OCI-LY7 (cell line): ENCODE measurements around the gene CTU2. TPM values are rescaled to one million over a fixed set of nuclear protein-coding genes. Genes with fewer than 3 reads are reported as not detected.

Experiments used
- BruUV-seq: library from RNA; stranded (reverse); fragments of 400-500 nt; replicated peaks from 2 replicates; lab custom pipeline; 2021; lab: Mats Ljungman, UMichigan
- CTCF ChIA-PET: fragments of 300-600 bp; sonication (Branson Sonifier 250); formaldehyde crosslinking; loops from one replicate; lab custom pipeline; 2022; ENCODE audit warnings: antibody characterized with exemption; ENCODE audit not compliant: unreplicated experiment; lab: Charles Lee
- POLR2A ChIA-PET: fragments of 300-600 bp; sonication (Branson Sonifier 250); formaldehyde crosslinking; loops from one replicate; lab custom pipeline; 2022; ENCODE audit warnings: antibody characterized with exemption; lab: Charles Lee
- DNase-seq: peaks from one replicate; pipeline ENCODE4 v3.0.0-alpha.2; 2015; ENCODE audit warnings: low spot score
- H2AFZ ChIP-seq: fragments of 200-600 bp; sonication (generic), shearing (Covaris generic); 2 replicates; pipeline ENCODE4 v1.6.1; 2014; ENCODE audit warnings: mild to moderate bottlenecking, antibody characterized with exemption, low read length, moderate library complexity
- H3K27ac ChIP-seq: fragments of 200-600 bp; sonication (generic); 2 replicates; pipeline ENCODE4 v1.5.1; 2014; ENCODE audit warnings: mixed run types, low read depth, mild to moderate bottlenecking, moderate library complexity, low read length, inconsistent platforms; ENCODE audit not compliant: poor library complexity, severe bottlenecking
- H3K36me3 ChIP-seq: fragments of 200-600 bp; sonication (generic); 2 replicates; pipeline ENCODE4 v1.6.1; 2014; ENCODE audit warnings: mild to moderate bottlenecking, antibody characterized with exemption, low read length, moderate library complexity, mixed read lengths; ENCODE audit not compliant: insufficient read depth
- H3K4me1 ChIP-seq: fragments of 200-600 bp; sonication (generic); 2 replicates; pipeline ENCODE4 v1.5.1; 2014; ENCODE audit warnings: mild to moderate bottlenecking, low read length; ENCODE audit not compliant: insufficient read depth, poor library complexity, severe bottlenecking
- H3K4me2 ChIP-seq: fragments of 200-600 bp; sonication (generic); 2 replicates; pipeline ENCODE4 v1.6.1; 2014; ENCODE audit warnings: mild to moderate bottlenecking, low read length
- H3K4me3 ChIP-seq: fragments of 200-600 bp; sonication (generic); 2 replicates; pipeline ENCODE4 v1.5.1; 2014; ENCODE audit warnings: mild to moderate bottlenecking, low read depth, low read length; ENCODE audit not compliant: poor library complexity, severe bottlenecking
- H3K79me2 ChIP-seq: fragments of 200-600 bp; sonication (generic); 2 replicates; pipeline ENCODE4 v1.6.1; 2016; ENCODE audit warnings: low read depth, mild to moderate bottlenecking, low read length, moderate library complexity, mixed read lengths; ENCODE audit not compliant: insufficient read depth
- H3K9me2 ChIP-seq: fragments of 200-600 bp; sonication (generic); 2 replicates; pipeline ENCODE4 v1.6.1; 2016; ENCODE audit warnings: mild to moderate bottlenecking, low read length, mixed read lengths; ENCODE audit not compliant: insufficient read depth
- H3K9me3 ChIP-seq: fragments of 200-600 bp; sonication (generic); 2 replicates; pipeline ENCODE4 v1.6.1; 2014; ENCODE audit warnings: mild to moderate bottlenecking, mixed run types, low read length, mixed read lengths
- H4K20me1 ChIP-seq: fragments of 200-600 bp; sonication (generic); 2 replicates; pipeline ENCODE4 v1.6.1; 2014; ENCODE audit warnings: mild to moderate bottlenecking, antibody characterized with exemption, low read length, moderate library complexity, mixed read lengths; ENCODE audit not compliant: insufficient read depth
- EZH2phosphoT487 ChIP-seq: fragments of 200-600 bp; sonication (generic); IDR thresholded peaks from 2 replicates; pipeline ENCODE4 v1.6.1; 2018; ENCODE audit warnings: low read depth, borderline replicate concordance, mild to moderate bottlenecking, mixed run types, antibody characterized with exemption, low read length, moderate library complexity, mixed read lengths
- intact Hi-C: fragments of 100-400 bp; cut with micrococcal nuclease; formaldehyde crosslinking; loops from one replicate; pipeline ENCODE4 v1.10.0; 2022; ENCODE audit not compliant: unreplicated experiment
- total RNA-seq, 2 experiments: library from RNA; depleted of rRNA in 1 of 2; stranded (reverse); fragments of >200 nt in 1 of 2; shearing (Covaris generic) in 1 of 2; gene quantifications; 2 replicates each; pipeline ENCODE4 v1.2.3, GENCODE V29; 2014 to 2022
- TF ChIP-seq, protein P1 (sequence below): fragments of 200-600 bp; sonication (generic); conservative IDR thresholded peaks from 2 replicates; pipeline ENCODE4 v1.5.1; 2014; ENCODE audit warnings: mild to moderate bottlenecking, antibody characterized with exemption, low read length, moderate library complexity, mixed read lengths

CTU2 gene
- total RNA-seq, 2 experiments from 2014 or later = 21.9 to 24.4 TPM

DNA sequence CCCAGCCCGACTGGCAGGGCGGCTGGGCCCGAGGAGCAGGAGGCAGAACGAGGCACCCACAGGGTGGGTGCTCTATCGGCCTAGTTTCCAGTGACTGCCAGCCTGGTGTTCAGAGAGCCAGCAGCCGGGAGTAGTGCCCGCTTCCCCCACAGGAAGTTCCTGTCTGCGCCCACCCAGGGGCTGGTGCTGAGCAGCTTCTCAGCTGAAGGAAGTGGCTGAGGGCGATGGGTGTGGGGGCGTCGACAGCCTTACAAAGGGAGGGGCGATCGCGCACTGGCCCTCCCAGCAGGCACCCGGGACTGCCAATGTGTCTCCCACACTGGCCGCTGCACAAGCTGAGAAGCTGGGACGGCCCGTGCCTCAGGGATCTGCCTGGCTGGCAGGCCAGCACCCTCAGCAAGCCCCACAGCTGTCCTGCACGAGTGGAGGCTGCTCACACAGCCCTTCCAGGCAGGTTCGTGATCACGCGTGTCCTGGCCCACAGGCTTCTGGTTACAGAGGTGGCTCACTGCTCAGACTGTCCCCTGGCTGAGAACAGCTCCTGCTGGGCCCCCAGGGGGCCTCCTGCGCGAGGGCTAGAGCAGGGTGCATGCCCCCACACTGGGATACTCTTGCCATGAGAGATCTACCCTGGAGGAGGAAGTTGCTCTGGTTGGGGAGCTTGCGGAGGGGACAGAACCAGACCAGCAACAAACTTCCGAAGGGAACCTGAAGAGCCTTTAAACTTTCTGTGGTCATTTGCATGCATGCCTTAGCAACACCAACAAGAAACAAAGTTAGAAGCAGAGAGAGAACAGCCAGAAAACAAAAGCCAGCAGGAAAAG, 2.6 kb upstream of the CTU2 start:
- peak; percentile 73 for DNase-seq
- peaks cover 75% of the 10 kb centered on the region for H3K4me1 ChIP-seq
- peaks cover 26% of the 10 kb centered on the region; the same call in 1 of the 2 replicates for H3K79me2 ChIP-seq
- no TSS peak for BruUV-seq
- CTCF ChIA-PET = no interaction called here
- peaks cover 12% of the 10 kb centered on the region; the same call in 1 of the 2 replicates for H3K36me3 ChIP-seq
- H3K4me3 ChIP-seq = peak overlapping the region; percentile 89
- H3K4me2 ChIP-seq = peak overlapping the region; percentile 79
- H3K9me2 ChIP-seq = no peaks in the 10 kb centered on the region
- POLR2A ChIA-PET = no interaction called here
- no peak overlapping the region for H2AFZ ChIP-seq
- intact Hi-C loops = loop anchor here (1.0 to 5.0 kb wide), 3 partner anchors 52 to 131 kb away; partner anchors contain the start of genes CYBA and ZC3H18
- no peak for TF ChIP-seq EZH2phosphoT487
- TF ChIP-seq, protein P1, sequence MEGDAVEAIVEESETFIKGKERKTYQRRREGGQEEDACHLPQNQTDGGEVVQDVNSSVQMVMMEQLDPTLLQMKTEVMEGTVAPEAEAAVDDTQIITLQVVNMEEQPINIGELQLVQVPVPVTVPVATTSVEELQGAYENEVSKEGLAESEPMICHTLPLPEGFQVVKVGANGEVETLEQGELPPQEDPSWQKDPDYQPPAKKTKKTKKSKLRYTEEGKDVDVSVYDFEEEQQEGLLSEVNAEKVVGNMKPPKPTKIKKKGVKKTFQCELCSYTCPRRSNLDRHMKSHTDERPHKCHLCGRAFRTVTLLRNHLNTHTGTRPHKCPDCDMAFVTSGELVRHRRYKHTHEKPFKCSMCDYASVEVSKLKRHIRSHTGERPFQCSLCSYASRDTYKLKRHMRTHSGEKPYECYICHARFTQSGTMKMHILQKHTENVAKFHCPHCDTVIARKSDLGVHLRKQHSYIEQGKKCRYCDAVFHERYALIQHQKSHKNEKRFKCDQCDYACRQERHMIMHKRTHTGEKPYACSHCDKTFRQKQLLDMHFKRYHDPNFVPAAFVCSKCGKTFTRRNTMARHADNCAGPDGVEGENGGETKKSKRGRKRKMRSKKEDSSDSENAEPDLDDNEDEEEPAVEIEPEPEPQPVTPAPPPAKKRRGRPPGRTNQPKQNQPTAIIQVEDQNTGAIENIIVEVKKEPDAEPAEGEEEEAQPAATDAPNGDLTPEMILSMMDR = no peak
- no peaks in the 10 kb centered on the region for H4K20me1 ChIP-seq
- H3K9me3 ChIP-seq = no peaks in the 10 kb centered on the region
- peak overlapping the region; percentile 71 for H3K27ac ChIP-seq

DNA sequence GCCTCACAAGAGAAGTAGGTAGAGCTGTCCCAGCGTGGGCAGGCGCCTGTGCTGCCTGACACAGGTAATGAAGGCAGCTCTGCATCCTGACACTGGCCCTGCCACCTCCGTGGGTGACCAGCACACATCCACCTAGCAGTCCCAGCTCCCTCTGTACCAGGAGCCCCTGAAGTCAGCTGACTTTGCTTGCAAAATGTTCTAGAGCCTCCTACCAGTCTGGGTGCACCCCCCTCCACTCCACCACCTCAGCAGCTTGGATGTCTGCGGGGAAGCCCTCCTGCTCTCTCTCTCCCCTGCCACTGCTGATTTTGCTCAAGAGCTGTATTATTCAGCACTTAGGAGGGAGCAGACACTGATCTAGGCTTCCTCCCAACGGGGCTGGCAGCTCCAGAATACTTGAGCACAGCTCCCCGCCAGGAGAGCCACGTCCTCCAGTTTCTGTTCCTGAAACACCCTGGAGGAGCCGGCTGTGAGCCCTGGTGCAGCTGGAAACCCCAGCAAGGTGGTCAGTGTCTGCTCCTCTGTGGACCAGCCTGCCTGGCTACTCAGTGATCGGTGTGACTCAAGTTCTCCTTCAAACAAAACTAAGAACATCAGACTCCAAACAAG, 1.1 kb upstream of the CTU2 start:
- Histone ChIP-seq H2AFZ (no peak overlapping the region), H3K4me2 (peak overlapping the region; percentile 79), H3K4me3 (peak overlapping the region; percentile 89), H3K9me3 (no peaks in the 10 kb centered on the region), H3K79me2 (peaks cover 26% of the 10 kb centered on the region; the same call in 1 of the 2 replicates), H4K20me1 (no peaks in the 10 kb centered on the region), H3K27ac (peak overlapping the region; percentile 71), H3K4me1 (peaks cover 65% of the 10 kb centered on the region), H3K36me3 (no peaks in the 10 kb centered on the region; the same call in 1 of the 2 replicates), H3K9me2 (no peaks in the 10 kb centered on the region)
- ChIA-PET POLR2A (no interaction called here), CTCF (interaction anchor here (0.6 kb wide), 2 partner anchors 9 to 81 kb away, joined by 3 to 4 read pairs; no protein-coding TSS in a partner anchor)
- no TSS peak for BruUV-seq
- intact Hi-C loops = no loop called here
- TF ChIP-seq, protein P1 = no peak
- TF ChIP-seq EZH2phosphoT487 = no peak
- peak; percentile 44 for DNase-seq
